ENCODE measurements around the gene CSRP1. TPM values are rescaled to one million over a fixed set of nuclear protein-coding genes. Genes with fewer than 3 reads are reported as not detected.

The CSRP1 gene
- total and polyA plus RNA-seq, 2 of the 13 experiments (the other 11 are each of a cell fraction or from before 2014, with no cell fraction given) = 17.7 to 68.9 TPM

GRCh38 chr1:201517631-201518030, 10.7 kb upstream of the CSRP1 start (continued):
- TF ChIP-seq FUBP1 (CRISPR knock-in tag; IDR thresholded peaks at IDR 0.05; ENCODE audit: borderline replicate concordance) (no peak), TSC22D2 (CRISPR knock-in tag; IDR thresholded peaks at IDR 0.05; ENCODE audit: borderline replicate concordance) (no peak), ZNF543 (CRISPR knock-in tag; IDR thresholded peaks at IDR 0.05) (no peak), EZH2 (conservative IDR thresholded peaks at IDR 0.05; ENCODE audit: low read depth, low read length) (no peak), ZNF335 (CRISPR knock-in tag; IDR thresholded peaks at IDR 0.05) (no peak), NONO (IDR thresholded peaks at IDR 0.05) (no peak), NONO (CRISPR knock-in tag; conservative IDR thresholded peaks at IDR 0.05) (no peak), PHF21A (CRISPR knock-in tag; IDR thresholded peaks at IDR 0.05) (no peak), ZNF33B (CRISPR knock-in tag; IDR thresholded peaks at IDR 0.05) (no peak), ZBTB7B (CRISPR knock-in tag; IDR thresholded peaks at IDR 0.05) (no peak)

- H3K79me2 ChIP-seq (ENCODE audit: insufficient read depth, low read length) = no peaks in the 10 kb centered on the region
- no peaks in the 10 kb centered on the region for H3K36me3 ChIP-seq (replicated peaks in 1 of 2; ENCODE audit: control insufficient read depth in 1 of 2, insufficient read depth in 2 of 2, low read length in 2 of 2)
- in situ Hi-C loops (cut with HindIII; ENCODE audit: extremely low pct_ligation_motif_present, low pct_unique_long_range_greater_than_20kb) (no loop called here), intact Hi-C loops (cut with micrococcal nuclease; ENCODE audit: unreplicated experiment) (no loop called here)
- H3K27ac ChIP-seq (ENCODE audit: extremely low read length, insufficient read depth, low read length) = no peak overlapping the region
- ChIA-PET POLR2A (no interaction called here), CTCF (ENCODE audit: low intra/inter-chr PET ratio, low total read pairs) (interaction anchor here (8.4 kb wide), 1 partner anchor 35 kb away, joined by 226 read pairs; no protein-coding TSS in a partner anchor)
- H3K4me2 ChIP-seq (ENCODE audit: low read depth, low read length) = no peak overlapping the region
- ATAC-seq (no peak), FAIRE-seq (no peak), DNase-seq (ENCODE audit: low spot score) (no peak)
- no peak overlapping the region for H3K4me3 ChIP-seq (replicated peaks in 1 of 3; ENCODE audit: insufficient read depth in 1 of 3, low read depth in 2 of 3, low read length in 3 of 3)
- H3K27me3 ChIP-seq (ENCODE audit: control insufficient read depth in 1 of 2, insufficient read depth in 2 of 2, low read length in 2 of 2) = peaks cover 1 to 14% of the 10 kb centered on the region in 2 experiments; a peak in 3 of 5 replicates
- no peak overlapping the region for H3K9ac ChIP-seq (ENCODE audit: insufficient read depth, low read depth, low read length)
- H2AFZ ChIP-seq (ENCODE audit: low read length) = no peak overlapping the region
- BruUV-seq (replicated peaks) = no TSS peak
- peak; percentile 62 for TF ChIP-seq PCBP2 (optimal IDR thresholded peaks at IDR 0.05; ENCODE audit: low read depth, low read length, poor library complexity, severe bottlenecking)
- no peak for TF ChIP-seq ELK4 (CRISPR knock-in tag; IDR thresholded peaks at IDR 0.05; ENCODE audit: borderline replicate concordance)
- WGBS (ENCODE audit: low lambda C conversion rate) = 36% methylated on average over 2 of the region's 2 CpGs
- H3K9me3 ChIP-seq (ENCODE audit: low read length) = no peaks in the 10 kb centered on the region
- H3K4me1 ChIP-seq (ENCODE audit: insufficient read depth, low read length) = peaks cover 17% of the 10 kb centered on the region
- no peaks in the 10 kb centered on the region for H4K20me1 ChIP-seq (ENCODE audit: insufficient read depth, low read length)
These were observed 9.7 kb upstream of the CSRP1 start for GRCh38 chr1:201516511-201517127.
